ENCODE results near the gene TRAF3IP1. TPM values are rescaled to one million over a fixed set of nuclear protein-coding genes. Genes with fewer than 3 reads are reported as not detected.

TRAF3IP1 gene
- total RNA-seq, 2 experiments from 2014 or later = 5.1 to 6.9 TPM

DNA sequence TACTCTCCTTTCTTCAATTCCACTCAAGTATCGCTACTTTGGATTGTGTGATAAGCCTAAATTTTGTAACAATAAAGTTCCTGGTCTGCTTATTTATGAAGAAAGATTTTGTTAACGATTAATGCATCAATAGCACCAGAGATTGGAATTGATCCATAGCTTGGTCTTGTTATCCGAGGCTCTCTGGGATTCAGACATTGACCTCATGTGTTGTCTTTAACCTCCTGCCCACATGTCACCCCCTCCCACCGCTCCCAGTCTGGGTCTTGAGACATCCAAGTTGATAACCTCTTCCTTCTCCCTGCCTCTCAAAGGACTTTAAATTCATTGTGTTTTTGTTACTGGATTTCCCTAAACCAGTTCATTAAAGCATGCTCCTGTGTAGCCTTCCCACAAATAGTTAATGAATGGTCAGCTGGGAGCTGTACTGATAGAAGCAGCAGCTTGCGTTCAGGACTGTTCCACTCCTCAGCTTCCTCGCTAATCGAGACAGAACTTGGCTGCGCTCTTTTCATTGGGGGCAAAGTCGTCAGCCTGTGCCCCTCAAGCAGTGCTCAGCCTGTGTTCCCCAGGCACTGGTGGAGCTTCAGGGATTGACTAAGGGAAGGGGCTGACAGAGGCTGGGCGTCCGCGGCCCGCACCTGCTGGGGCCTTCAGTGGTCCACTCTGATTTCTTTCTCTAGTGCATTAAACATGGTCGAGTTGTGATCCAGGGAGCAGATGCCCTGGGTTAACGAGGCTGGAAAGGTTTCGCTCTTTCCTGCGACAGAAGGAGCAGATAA is 125.3 kb downstream of the TRAF3IP1 start:
- ATAC-seq (ENCODE audit: poor library complexity) (no peak), DNase-seq (no peak)
- CTCF ChIA-PET = no interaction called here
- H3K9me3 Mint-ChIP-seq = no peaks in the 10 kb centered on the region
- H3K36me3 ChIP-seq (ENCODE audit: insufficient read depth, low read length) = peaks cover 83% of the 10 kb centered on the region
- H3K4me1 ChIP-seq (ENCODE audit: insufficient read depth, low read length) = peaks cover 7% of the 10 kb centered on the region
- H3K27ac ChIP-seq (ENCODE audit: low read depth in 1 of 2, low read length in 2 of 2) = no peak overlapping the region
- POLR2A ChIA-PET = no interaction called here
- no peaks in the 10 kb centered on the region for H3K27me3 Mint-ChIP-seq
- no peak overlapping the region for H3K4me3 ChIP-seq (ENCODE audit: low read length)
- intact Hi-C loops (cut with DNase I, micrococcal nuclease) = no loop called here
- peaks cover 92% of the 10 kb centered on the region for H3K36me3 Mint-ChIP-seq (ENCODE audit: low read depth)
- no peaks in the 10 kb centered on the region for H3K9me3 ChIP-seq (ENCODE audit: control insufficient read depth in 1 of 2, insufficient read depth in 1 of 2, low read length in 2 of 2)
- H3K27ac Mint-ChIP-seq = peak overlapping the region; percentile 42
- TF ChIP-seq CTCF (IDR thresholded peaks at IDR 0.05) = no peak
- no peaks in the 10 kb centered on the region for H3K27me3 ChIP-seq (ENCODE audit: control insufficient read depth in 1 of 2, insufficient read depth in 2 of 2, low read length in 2 of 2)
- peaks cover 17% of the 10 kb centered on the region for H3K4me1 Mint-ChIP-seq (ENCODE audit: low read depth)
- no peak overlapping the region for H3K4me3 Mint-ChIP-seq

DNA sequence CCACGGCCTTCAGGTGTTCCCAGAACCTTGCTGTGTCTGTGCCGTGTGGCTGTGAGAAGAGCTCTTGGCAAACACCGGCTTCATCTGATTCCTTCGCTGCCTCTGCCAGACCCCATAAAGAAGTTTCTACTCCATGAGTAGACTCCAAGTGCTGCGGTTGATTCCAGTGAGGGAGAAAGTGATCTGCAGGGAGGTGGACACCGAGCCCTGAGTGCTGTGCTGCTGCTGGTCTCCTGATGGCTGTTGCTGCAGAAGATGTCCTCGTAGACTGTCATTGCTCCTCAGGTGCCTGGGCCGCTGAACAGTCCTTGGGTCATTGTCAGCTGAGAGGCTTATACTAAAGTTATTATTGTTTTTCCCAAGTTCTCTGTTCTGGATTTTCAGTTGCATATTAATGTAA is 126.1 kb downstream of the TRAF3IP1 start:
- CTCF ChIA-PET = no interaction called here
- H3K27ac Mint-ChIP-seq = no peak overlapping the region
- no peaks in the 10 kb centered on the region for H3K27me3 Mint-ChIP-seq
- H3K27ac ChIP-seq (ENCODE audit: low read depth in 1 of 2, low read length in 2 of 2) = no peak overlapping the region
- no peaks in the 10 kb centered on the region for H3K27me3 ChIP-seq (ENCODE audit: control insufficient read depth in 1 of 2, insufficient read depth in 2 of 2, low read length in 2 of 2)
- H3K36me3 Mint-ChIP-seq (ENCODE audit: low read depth) = peaks cover 93% of the 10 kb centered on the region
- peaks cover 3% of the 10 kb centered on the region for H3K4me1 ChIP-seq (ENCODE audit: insufficient read depth, low read length)
- intact Hi-C loops (cut with DNase I, micrococcal nuclease) = no loop called here
- POLR2A ChIA-PET = no interaction called here
- peaks cover 80% of the 10 kb centered on the region for H3K36me3 ChIP-seq (ENCODE audit: insufficient read depth, low read length)
- no peaks in the 10 kb centered on the region for H3K9me3 ChIP-seq (ENCODE audit: control insufficient read depth in 1 of 2, insufficient read depth in 1 of 2, low read length in 2 of 2)
- DNase-seq (no peak), ATAC-seq (ENCODE audit: poor library complexity) (no peak)
- H3K4me3 ChIP-seq (ENCODE audit: low read length) = no peak overlapping the region
- no peak for TF ChIP-seq CTCF (IDR thresholded peaks at IDR 0.05)
- H3K4me1 Mint-ChIP-seq (ENCODE audit: low read depth) = peaks cover 12% of the 10 kb centered on the region
- H3K4me3 Mint-ChIP-seq = no peak overlapping the region
- H3K9me3 Mint-ChIP-seq = no peaks in the 10 kb centered on the region

DNA sequence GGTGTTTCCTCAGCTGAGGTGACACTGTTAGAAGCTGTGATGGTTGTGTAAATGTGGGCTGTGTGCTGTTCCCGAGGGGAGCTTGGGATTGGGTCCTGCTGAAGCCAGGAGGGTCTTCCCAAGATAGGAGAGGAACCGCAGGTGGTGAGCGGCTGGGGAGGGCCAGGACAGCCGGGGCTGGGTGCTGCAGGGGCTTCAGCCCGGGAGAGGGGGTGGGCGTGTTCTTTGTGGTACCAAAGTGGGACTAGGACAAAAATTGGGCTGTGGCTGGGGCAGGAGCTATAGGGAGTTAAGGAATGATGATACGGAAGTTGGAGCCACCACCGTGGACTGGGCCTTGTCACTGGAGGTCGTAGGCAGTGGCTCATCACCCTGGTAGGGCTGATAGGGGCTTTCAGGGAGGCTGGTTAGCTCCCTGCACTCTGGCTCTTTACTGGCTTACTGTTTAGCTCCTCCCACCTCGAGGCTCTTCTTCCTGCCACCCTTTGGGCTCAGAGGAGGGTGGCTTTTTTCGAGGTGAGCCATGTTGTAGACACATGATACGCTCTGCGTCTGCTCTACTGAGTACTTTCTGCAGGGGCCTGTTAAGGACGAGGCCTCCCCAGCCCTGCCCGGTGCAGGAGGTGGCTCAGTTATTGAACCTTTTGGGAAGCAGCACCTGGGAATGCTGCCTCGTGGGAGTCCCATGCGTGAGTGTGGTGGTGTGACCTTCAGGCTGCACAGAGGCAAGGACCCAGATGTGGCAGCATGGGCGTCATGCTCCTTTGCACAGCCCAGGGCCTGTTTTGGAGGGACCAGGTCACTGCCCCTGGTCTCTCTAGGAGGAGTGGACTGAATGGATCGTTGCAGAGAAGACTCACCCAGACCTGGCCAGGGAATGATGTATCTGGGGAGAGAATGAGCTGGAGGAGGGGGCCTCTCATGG is 128.0 kb downstream of the TRAF3IP1 start:
- Mint-ChIP-seq H3K27ac (no peak overlapping the region), H3K36me3 (ENCODE audit: low read depth) (peaks cover 93% of the 10 kb centered on the region), H3K27me3 (no peaks in the 10 kb centered on the region), H3K4me1 (ENCODE audit: low read depth) (no peaks in the 10 kb centered on the region), H3K4me3 (no peak overlapping the region), H3K9me3 (no peaks in the 10 kb centered on the region)
- H3K9me3 ChIP-seq (ENCODE audit: control insufficient read depth in 1 of 2, insufficient read depth in 1 of 2, low read length in 2 of 2) = no peaks in the 10 kb centered on the region
- no peak overlapping the region for H3K4me3 ChIP-seq (ENCODE audit: low read length)
- no peak for TF ChIP-seq CTCF (IDR thresholded peaks at IDR 0.05)
- CTCF ChIA-PET = no interaction called here
- intact Hi-C loops (cut with DNase I, micrococcal nuclease) = no loop called here
- no peak for ATAC-seq (ENCODE audit: poor library complexity)
- no peak overlapping the region for H3K27ac ChIP-seq (ENCODE audit: low read depth in 1 of 2, low read length in 2 of 2)
- no peak for DNase-seq
- H3K4me1 ChIP-seq (ENCODE audit: insufficient read depth, low read length) = no peaks in the 10 kb centered on the region
- H3K27me3 ChIP-seq (ENCODE audit: control insufficient read depth in 1 of 2, insufficient read depth in 2 of 2, low read length in 2 of 2) = no peaks in the 10 kb centered on the region
- H3K36me3 ChIP-seq (ENCODE audit: insufficient read depth, low read length) = peaks cover 80% of the 10 kb centered on the region
- POLR2A ChIA-PET = no interaction called here

Data from CD4-positive, alpha-beta T cell (primary cell).